NCI-H2081 (cell line): Measurements from ENCODE around the gene LGALS9.
"Not testable (repeated sequence)": the region's sequence is repeated elsewhere in the genome, so short reads cannot be mapped to it uniquely, and the experiment has no call there.

Source experiments
- DNase-seq, 2 experiments: peaks; one replicate each; lab custom pipeline; 2025; lab: John Stamatoyannopoulos, UW

Gene LGALS9

DNA sequence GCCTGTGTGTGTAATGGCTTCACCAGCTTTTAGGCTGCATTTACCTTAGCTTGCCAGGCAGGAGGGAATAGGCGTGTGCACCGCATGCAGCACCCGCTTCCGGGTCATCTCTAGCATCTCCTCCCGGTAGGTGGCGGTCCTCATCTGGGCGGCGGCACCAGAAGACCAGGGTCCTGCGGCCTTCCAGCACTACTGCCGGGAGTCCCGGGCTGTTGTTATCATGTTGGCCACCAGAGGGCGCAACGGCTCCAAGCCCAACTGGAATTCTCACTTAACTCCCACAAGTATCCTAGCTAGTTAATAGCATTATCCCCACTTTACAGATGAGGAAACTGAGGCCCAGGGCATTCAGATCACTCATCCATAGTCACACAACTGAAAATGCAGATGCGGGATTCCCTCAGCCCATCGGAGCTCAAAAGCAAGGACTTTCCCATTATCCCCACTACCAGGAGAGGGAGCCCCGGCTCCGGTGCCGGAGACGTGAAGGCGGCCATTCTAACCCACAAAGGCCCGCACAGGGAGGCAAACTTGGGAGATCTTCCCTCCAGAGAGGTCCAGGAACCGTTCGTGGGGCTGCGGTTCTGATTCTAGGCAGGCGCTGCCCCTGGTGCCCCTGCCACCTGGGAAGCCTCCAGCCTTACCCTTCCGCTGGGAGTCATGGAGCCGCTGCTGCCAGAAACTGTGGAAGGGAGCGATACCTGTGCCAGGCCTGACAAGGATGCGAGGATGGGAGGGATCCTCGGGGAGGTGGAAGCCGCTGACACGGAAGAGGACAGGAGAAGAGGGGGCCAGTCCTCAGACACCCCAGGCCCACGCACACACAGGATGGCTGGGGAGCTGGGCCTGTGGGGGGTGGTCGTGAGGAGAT is 23.9 kb downstream of the LGALS9 start:
- DNase-seq: peak; percentile 1 to 2

DNA sequence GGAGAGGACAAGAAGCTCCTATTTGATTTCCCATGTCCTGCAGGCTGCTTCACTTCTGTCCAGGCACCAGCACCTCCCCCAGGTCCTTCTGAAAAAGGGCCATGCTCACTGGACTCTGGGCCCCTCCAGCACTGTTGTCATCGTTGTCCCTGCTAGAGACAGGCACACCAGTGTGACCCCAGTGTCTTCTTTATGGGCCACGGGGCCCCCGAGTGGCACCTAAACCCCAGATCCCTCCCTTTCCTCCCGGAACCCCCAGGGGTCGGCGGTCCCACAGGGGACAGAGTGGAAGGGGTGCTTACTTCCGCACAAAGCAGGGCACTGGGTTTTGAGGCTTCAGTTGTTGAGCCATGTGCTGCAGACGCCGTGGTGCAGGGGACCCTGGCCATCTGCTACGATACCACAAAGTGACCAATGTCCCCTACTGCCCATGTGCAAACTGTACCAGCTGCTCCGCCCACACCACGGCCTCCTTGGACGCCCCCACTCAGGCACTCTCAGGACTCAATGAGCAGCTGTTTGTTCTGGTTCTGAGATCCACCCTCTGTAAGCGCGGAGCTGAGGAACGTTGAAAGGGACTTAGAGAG is 24.6 kb downstream of the LGALS9 start:
- DNase-seq: not testable (repeated sequence)

DNA sequence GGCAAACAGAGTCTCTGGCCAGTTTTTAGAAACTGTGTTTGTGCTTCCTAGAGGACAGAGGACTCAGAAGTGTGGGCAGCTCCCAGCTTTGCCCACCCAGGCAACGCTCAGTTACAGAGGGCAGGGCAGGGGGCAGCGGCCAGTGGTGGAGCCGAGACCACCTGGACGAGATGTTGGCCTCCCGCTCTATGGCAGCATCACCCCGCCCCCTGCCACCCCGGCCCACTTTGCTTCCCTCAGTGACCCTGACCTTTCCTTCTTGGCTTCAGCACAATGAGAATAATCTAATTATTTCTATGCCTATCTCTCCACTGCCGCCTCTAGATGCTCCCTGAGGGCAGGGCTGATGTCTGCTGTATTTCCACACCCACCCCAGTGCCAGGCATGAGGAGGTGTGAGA is 25.6 kb downstream of the LGALS9 start:
- DNase-seq: not testable (repeated sequence)

DNA sequence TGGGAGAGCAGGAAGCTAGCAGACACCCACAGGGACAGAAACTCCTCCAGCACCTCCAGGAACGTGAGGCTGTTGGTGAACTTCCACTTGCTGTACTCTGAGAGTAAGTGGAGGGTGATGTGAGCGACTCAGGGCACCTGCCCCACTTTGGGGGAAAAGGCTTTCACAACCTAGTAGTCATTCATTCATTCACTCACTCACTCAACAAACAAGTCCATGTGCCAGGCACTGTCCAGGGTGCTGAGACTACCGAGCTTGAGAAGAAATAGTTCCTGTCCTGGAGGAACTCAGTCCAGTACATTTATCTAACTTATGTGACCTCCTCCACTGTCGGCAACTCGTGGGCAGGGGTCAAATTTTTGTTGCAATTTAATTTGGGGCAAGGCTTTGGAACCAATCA is 26.6 kb downstream of the LGALS9 start:
- no peak for DNase-seq

DNA sequence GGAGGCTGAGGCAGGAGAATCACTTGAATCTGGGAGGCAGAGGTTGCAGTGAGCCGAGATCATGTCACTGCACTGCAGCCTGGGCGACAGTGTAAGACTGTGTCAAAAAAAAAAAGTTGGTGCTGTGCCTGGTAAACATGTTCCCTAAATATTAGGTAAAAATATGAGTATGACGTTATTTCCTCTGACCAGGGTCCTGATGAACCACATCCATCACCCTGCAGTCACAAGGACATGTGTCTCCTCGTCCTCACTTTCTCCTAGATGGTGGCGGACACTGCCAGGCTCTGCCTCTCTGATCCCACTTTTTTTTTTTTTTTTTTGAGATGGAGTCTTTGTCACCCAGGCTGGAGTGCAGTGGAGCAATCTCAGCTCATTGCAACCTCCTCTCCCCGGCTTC is 28.7 kb downstream of the LGALS9 start:
- DNase-seq: no peak

DNA sequence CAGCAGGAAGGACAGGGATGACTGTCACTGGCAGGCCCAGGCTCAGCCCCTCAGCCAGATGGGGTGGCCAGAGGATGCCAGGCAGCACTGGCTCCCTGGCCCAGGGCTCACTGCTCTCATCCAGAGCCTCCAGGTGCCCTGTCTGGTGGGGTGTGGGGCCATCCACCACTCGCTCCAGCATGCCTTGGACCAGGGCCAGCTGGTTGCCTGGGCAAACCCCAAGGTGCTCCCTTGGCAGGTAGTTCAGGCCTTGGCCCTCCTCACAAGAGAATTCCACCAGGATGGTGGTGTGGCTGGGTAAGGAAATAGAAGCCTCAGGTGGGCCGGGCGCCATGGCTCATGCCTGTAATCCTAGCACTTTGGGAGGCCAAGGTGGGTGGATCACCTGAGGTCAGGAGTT is 29.4 kb downstream of the LGALS9 start:
- DNase-seq: no peak

DNA sequence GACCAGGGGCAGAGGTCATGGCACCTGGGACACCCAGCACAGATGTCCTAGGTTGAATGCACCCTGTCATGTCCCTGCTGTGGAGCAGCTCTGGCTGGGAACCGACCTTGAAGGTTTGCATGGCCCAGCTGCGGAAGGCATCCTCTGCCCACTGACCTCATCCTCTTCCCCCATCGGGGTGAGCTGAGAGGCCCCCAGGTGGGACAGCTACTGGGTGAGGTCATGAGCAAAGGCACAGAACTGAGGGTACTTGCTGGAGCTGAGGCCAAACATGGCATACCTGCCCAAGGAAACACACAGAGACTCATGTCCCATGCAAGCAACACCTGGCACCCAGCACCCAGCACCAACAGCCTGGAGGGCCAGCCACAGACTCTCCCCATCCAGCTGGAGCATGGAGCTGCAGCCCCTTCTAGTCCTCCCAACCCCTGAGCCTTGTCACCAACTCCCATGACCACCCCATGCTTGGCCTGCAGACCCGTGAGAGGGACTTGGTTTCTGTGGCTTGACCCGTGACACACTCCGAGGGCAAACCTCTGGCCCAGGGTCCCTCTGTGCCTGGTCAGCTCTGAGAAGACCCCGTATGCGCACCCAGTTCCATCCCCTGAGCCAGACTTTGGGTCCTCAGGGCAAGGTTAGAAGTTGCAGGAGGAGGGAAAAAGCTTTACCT is 33.1 kb downstream of the LGALS9 start:
- DNase-seq: no peak

DNA sequence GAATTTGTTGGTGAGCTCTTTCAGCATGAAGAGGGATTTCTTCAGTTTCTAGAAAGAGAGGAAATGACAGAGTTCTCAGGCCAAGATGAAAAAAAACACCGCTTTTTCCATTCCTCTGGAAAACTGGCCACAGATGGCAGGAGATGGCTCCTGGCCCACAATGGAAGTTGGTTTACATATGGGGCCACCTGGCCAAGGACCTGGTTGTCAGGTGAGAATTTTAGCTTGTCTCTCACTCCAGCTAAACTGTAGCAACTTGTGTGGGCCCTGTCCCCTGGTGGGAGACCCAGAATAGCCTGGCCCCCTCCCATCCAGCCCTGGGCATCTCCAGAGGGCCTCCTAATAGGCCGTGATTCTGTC is 33.6 kb downstream of the LGALS9 start:
- no peak for DNase-seq

DNA sequence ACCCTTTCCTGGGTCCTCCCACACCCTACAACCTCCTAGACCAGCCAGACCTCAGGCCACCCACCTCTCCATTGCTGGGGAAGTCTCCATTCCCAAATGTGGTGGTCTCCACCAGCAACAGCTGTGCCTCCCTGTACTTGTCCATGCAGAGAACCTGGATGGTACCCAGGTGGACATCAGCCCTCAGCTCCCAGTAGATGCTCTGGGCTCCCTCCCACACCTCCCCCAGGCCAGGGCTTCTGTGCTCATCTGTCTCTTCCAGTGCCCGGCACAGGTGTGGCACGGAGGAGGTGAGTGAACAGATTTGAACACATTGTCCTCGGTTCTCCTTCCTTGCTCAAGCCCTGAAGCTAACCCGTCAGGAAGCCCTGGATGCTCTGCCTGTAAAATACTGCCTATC is 34.6 kb downstream of the LGALS9 start:
- no peak for DNase-seq

DNA sequence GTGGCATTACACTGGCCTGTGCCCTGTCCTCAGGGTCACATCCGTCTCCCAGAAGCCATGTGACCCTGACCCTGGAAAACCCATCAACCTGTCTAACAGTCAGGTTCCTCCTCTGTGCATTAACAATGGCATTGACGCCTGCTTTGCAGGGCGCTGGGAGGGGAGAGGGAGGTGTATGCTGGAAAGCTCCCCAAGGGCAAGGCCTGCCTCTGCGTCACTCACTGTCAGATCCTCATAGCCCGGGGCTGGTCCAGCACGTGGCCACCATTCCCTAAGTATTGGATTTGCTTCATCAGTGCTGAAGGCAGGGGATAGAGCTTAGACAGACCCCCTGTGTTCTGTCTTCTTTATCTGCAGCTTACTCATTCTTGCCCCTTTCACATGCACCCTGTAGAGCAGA is 35.3 kb downstream of the LGALS9 start:
- not testable (repeated sequence) for DNase-seq

DNA sequence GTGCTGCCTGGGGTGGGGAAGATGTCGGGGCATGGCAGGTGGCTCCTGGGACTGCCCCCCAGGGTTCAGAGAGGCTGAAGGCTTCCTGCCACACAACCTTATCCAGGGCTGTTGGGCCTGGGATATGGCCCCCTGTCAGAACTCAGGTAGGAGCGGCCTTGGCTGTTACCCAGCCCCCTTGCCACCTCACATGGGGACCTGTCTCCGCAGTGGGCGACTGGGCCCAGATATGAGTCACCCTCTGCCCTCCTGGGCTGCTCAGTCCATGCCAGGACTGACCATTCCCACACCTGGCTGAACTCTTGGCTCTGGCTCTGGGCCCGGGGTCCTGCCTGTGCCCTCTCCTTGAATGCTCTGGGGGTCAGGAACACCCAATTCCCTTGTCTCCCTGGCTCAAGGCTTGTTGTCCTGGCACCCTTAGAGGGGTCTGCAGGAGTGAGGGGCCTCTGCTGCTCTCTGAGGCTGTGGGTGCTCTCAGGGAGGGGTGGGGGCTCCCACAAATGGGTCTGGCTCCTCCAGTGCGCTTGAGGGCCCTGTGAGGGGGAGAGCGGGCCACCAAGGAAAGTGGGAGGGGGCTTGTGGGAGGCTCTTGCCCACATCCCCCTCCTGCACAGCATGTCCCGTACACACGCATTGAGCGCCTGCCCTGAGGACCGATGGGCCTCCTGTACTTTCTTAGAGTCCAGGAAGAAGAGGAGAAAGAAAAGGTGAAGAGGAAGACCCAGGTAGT is 36.0 kb downstream of the LGALS9 start:
- no peak for DNase-seq

DNA sequence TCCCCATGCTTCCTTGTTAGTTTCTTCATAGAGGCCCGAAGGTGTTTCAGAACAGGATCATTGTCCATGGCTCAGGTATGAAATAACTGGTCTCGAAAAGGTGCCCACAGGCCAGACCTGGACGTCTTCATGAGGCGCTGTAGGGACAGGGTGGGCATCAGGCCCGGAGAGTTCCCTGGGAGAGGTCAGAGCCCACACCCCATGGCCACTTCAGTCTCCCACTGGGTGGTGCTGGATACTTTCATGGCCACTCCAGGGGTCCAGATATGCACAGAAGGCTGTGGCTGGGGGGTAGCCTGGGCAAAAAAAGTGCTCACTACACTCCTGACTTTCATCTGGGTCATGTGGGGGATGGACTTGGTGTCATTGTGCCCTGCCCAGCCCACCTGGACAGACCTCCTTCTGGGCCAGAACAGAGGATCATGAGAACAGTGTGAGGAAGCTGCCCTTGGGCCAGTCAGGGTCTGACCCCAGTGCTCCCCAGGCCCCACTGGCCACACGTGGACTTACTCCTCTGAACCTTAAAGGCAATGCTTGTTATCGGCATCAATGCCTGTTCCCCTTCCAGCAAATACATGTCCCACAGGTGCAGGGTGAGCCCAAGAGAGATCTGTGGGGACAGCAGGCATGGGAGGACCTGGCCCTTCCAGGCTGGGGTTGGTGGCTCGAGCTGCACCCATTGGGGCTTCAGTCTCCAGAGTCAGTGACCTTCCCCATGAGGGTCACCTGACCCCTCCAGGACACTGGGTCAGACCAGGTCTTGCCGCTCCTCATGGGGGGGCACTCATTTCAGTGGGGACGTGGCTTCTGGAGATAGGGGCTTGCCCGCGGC is 36.9 kb downstream of the LGALS9 start:
- no peak for DNase-seq

DNA sequence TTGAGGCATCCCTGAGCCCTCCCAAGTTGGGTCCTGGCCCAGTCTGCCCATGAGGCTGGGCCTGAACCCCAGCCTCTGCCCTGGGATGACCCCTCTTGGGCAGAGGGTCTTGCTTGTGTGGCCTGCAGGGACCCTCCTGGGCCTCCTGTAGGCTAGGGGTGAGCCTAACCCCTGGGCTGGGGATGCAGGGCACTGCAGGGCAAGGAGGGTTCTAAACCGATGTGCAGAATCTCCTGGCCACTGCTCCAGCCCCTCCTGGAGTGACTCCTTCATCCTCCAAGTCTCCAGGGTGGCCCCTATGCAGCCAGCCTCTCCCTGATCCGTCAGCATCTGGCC is 37.5 kb downstream of the LGALS9 start:
- DNase-seq: no peak

DNA sequence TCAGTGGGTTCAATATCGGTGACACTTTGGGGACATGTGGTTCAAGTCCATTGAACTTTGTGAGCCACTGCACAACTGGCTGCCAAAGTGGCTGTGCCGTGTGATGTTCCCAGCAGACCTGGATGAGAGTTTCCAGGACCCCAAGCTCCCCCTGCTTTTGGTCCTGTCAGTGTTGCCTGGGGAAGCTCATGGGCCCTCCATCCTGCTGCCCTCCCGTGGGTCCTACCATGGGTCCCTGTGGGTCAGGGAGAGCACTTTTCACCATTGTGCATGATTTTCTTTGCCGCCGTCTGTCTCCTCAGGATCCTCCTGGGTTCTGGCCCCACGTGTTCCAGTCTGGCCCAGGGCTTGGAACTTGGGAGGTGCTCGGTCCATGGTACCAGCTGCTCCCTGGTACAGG is 38.1 kb downstream of the LGALS9 start:
- no peak for DNase-seq

DNA sequence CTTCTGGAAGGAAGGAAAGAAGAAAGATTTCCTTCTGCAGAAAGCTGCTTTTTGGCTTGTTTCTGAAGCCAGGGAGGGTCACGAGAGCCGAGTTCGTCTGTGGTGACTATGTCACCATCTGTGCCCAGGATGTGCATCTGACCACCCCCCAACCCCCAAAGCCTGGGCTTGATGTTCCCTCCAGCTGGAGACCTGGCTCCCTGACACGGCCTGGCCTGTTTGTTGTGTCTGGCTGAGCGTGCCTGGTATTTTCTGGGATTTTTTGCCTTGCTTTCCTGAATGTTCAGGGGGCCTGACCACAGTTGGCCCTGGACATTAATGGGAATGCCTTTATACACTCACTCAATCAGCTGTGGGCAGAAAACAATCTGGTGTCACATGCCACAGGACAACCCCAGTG is 38.9 kb downstream of the LGALS9 start:
- DNase-seq: no peak

DNA sequence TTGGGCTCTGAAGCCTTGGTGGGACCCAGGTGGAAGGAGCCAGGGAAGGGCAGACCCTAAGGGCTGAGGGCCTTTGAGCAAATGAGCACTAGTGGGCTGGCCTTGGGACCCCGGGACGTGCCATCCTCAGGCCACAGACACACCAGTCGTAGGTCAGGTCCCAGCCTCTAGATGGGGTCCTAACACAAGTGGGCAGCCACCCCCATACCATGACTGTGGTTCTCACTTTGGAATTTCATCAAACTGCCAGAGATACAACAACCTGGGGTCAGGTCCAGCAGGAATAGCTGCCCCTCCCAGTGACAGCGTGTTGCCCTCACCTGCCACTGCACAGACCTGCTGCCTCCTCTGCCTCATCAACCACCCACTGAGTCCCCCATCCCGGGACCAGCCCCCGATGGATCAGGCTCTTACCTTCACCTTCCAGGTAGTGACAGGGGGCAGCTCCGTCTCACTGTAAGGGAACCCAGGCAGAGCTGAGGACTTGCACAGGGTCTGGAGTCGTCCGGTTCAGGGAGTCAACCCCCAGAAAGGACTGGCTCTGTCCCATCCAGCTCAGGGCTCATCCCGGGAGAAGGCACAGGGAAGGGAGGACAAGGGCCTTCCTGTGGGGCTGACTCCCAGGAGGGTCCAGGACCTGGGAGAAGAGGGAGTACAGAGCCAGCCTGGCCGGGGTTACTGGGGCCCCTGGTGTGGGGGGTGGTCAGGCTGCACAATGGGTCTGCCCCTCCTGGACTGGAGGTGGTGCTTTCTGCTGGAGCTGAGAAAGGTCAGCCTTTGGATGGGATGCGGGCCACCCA is 40.0 kb downstream of the LGALS9 start:
- no peak for DNase-seq

DNA sequence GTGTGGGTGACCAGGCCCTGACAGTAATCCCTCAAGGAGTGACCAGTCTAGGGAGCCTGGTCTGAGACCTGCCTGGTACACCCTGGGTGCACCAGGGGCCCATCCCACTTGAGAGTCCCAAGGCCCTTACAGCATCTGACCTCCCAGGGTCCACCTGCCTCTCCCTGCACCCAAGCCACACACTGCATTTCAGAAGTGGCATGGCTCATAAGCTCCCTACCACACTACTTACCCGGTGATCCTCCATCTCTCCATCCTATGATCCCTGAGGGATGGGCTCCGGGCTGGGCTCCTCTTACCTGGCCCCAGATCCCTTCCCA is 40.6 kb downstream of the LGALS9 start:
- no peak for DNase-seq

DNA sequence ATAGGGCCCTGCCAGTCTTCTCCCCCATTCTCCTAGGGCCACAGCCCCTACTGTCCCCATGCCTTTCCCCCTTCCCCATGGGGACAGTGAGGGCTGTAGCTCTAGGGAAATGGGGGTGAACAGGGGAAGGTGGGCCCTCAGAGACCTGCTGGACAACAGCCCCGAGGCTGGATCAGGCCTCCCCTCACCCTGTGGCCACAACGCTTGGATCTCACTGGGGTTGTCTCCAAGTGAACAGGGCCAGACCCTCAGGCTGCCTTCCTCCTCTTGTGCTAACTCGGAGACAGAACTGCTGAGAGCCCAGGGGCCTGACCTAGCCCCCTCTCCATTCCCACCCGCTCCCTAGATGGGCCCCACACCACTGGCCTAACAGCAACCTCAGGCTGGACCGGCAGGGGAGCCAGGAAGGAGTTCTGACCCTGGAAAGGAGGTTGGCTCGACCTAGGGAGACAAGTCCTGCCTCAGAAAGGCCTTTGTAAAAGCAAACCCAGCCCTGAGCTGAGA is 41.0 kb downstream of the LGALS9 start:
- DNase-seq: not testable (repeated sequence)

DNA sequence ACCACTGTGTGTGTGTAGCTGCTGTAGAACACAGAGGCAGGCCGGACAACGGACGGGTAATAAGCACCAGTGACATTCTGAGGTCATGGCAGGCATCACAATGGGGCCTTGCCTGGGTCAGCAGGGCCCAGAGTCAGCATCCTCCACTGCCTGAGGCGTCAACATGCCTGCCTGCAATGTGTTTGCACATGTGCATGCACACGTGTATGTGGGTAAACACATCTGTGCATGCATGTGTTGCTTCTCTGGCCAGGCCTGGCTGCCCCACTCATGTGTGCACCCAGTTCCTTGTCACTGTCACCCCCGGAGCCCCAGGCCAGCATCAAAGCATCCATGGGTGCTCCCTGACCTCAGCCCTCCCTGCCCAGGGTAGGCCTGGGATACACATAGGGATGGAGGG is 43.3 kb downstream of the LGALS9 start:
- no peak for DNase-seq

DNA sequence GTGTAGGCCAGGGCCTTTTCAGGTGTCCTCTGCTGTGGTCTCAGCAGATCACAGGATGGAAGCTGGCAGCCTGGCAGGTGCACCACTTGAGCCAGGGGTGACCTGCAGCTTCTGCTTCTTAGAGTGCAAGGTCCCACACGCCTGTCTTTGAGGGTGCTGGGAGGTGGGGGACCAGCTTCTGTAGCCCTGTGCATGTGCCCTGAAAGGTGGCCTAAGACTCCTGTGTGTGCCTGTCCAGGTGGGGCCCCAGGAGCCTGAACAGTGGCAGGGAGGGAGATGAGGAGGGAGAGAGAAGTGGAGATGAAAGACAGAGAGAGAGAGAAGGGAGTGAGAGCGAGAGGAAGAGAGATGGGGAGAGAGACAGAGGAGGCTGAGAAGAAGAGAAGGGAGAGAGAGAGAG is 46.2 kb downstream of the LGALS9 start:
- DNase-seq: no peak

DNA sequence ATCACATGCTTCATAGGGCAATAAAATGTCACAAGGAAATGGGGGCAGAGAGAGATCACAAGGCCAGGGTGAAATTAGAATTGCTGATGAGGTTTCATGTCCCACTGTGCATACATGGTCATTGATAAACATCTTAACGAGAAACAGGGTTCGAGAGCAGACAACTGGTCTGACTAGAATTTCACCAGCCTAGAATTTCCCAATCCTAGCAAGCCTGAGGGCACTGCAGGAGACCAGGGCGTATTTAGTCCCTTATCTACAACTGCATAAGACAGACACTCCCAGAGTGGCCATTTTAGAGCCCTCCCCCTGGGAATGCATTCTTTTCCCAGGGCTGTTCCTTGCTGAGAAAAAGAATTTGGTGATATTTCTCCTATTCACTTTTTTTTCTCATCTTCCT is 55.3 kb downstream of the LGALS9 start:
- not testable (repeated sequence) for DNase-seq
